ENCODE data around the gene SLC25A34.

- no peak for TF ChIP-seq POLR2A (IDR thresholded peaks at IDR 0.05)
- TF ChIP-seq, protein P1, sequence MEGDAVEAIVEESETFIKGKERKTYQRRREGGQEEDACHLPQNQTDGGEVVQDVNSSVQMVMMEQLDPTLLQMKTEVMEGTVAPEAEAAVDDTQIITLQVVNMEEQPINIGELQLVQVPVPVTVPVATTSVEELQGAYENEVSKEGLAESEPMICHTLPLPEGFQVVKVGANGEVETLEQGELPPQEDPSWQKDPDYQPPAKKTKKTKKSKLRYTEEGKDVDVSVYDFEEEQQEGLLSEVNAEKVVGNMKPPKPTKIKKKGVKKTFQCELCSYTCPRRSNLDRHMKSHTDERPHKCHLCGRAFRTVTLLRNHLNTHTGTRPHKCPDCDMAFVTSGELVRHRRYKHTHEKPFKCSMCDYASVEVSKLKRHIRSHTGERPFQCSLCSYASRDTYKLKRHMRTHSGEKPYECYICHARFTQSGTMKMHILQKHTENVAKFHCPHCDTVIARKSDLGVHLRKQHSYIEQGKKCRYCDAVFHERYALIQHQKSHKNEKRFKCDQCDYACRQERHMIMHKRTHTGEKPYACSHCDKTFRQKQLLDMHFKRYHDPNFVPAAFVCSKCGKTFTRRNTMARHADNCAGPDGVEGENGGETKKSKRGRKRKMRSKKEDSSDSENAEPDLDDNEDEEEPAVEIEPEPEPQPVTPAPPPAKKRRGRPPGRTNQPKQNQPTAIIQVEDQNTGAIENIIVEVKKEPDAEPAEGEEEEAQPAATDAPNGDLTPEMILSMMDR (IDR thresholded peaks at IDR 0.05) = no peak
These were observed 34.3 kb upstream of the SLC25A34 start for GRCh38 chr1:15701784-15702183.

Measured in heart left ventricle (tissue), 13 donors.